A549 (cell line): Measurements from ENCODE around the gene ERN1. TPM values are rescaled to one million over a fixed set of nuclear protein-coding genes. Genes with fewer than 3 reads are reported as not detected.
"Not testable (repeated sequence)": the region's sequence is repeated elsewhere in the genome, so short reads cannot be mapped to it uniquely, and the experiment has no call there.

Source experiments
- ATAC-seq, 2 experiments: fragments of 200-7000 bp in 1 of 2; fragments of >200 bp in 1 of 2; cut with Nextera tagmentation in 1 of 2; cut with Tn5 transposase in 1 of 2; 3 replicates each; pipeline versions ENCODE4 v1.8.0 to v1.9.1; 2018 to 2020; ENCODE audit warnings: mild to moderate bottlenecking in 1 of 2, moderate library complexity in 1 of 2
- CTCF ChIA-PET: fragments of 300-600 bp; sonication (Branson Sonifier 250); formaldehyde crosslinking; extraction: SDS; loops from one replicate; lab custom pipeline; 2021; ENCODE audit warnings: antibody characterized with exemption, inconsistent platforms; lab: Yijun Ruan, JAX
- POLR2A ChIA-PET: fragments of 350-600 bp; formaldehyde crosslinking; extraction: SDS; loops from one replicate; lab custom pipeline; 2021; ENCODE audit warnings: antibody characterized with exemption, inconsistent platforms; lab: Yijun Ruan, JAX
- DNase-seq, 2 experiments: peaks; one replicate each; pipeline versions ENCODE4 v3.0.0 to v3.0.0-alpha.2; 2011 to 2016; ENCODE audit warnings: low read depth in 1 of 2, low spot score in 1 of 2
- FAIRE-seq: peaks from 2 replicates; lab custom pipeline; 2011; peaks lifted over from hg19 to GRCh38; lab: Jason Lieb, UNC
- H3K27ac ChIP-seq, 2 experiments: fragments of >200 bp; sonication (Bioruptor Twin); formaldehyde crosslinking; 3 replicates each; pipeline ENCODE4 v1.5.1; 2016 to 2017
- H3K4me1 ChIP-seq: fragments of >200 bp; sonication (Bioruptor Twin); formaldehyde crosslinking; 3 replicates; pipeline ENCODE4 v1.6.1; 2016
- H3K4me2 ChIP-seq: fragments of >200 bp; sonication (Bioruptor Twin); formaldehyde crosslinking; 3 replicates; pipeline ENCODE4 v1.6.1; 2016
- H3K4me3 ChIP-seq: fragments of >200 bp; sonication (Bioruptor Twin); formaldehyde crosslinking; 3 replicates; pipeline ENCODE4 v1.5.1; 2016
- H3K9me3 ChIP-seq: fragments of >200 bp; sonication (Bioruptor Twin); formaldehyde crosslinking; 3 replicates; pipeline ENCODE4 v1.6.1; 2016
- ATOH8 ChIP-seq: fragments of 250-450 bp; sonication (Bioruptor Pico); IDR thresholded peaks from 2 replicates; pipeline ENCODE4 v1.5.0; 2020; ENCODE audit warnings: low read depth, mild to moderate bottlenecking, moderate library complexity
- CBX2 ChIP-seq: fragments of 200-600 bp; sonication (generic); IDR thresholded peaks from 2 replicates; pipeline ENCODE4 v1.6.1; 2016; ENCODE audit warnings: low read depth, mild to moderate bottlenecking, borderline replicate concordance
- CBX8 ChIP-seq: fragments of 200-600 bp; sonication (generic); IDR thresholded peaks from 2 replicates; pipeline ENCODE4 v1.6.1; 2016
- CHD4 ChIP-seq: fragments of 200-600 bp; sonication (generic); IDR thresholded peaks from 2 replicates; pipeline ENCODE4 v1.6.1; 2016; ENCODE audit warnings: antibody characterized with exemption, mild to moderate bottlenecking, borderline replicate concordance
- ESRRA ChIP-seq: fragments of 150-350 bp; IDR thresholded peaks from 2 replicates; pipeline ENCODE4 v1.6.1; 2014; ENCODE audit warnings: mild to moderate bottlenecking, low read length, borderline replicate concordance
- FOSB ChIP-seq: fragments of 250-450 bp; sonication (Bioruptor Pico); IDR thresholded peaks from 2 replicates; pipeline ENCODE4 v1.5.0; 2020; ENCODE audit warnings: mild to moderate bottlenecking, moderate library complexity
- FOXS1 ChIP-seq: fragments of 250-450 bp; sonication (Bioruptor Pico); IDR thresholded peaks from 2 replicates; pipeline ENCODE4 v1.5.0; 2020; ENCODE audit warnings: mild to moderate bottlenecking, moderate library complexity
- GATA3 ChIP-seq: IDR thresholded peaks from 2 replicates; pipeline ENCODE4 v1.6.1; 2012; ENCODE audit warnings: borderline replicate concordance
- KDM1A ChIP-seq: fragments of 200-600 bp; sonication (generic); IDR thresholded peaks from 2 replicates; pipeline ENCODE4 v1.6.1; 2016; ENCODE audit warnings: low read depth, mild to moderate bottlenecking
- MAFK ChIP-seq: fragments of 450-650 bp; IDR thresholded peaks from 2 replicates; pipeline ENCODE4 v1.6.1; 2014; ENCODE audit not compliant: partially characterized antibody
- NR3C1 ChIP-seq: fragments of >200 bp; sonication (Bioruptor Twin); formaldehyde crosslinking; IDR thresholded peaks from 3 replicates; pipeline ENCODE4 v1.6.1; 2017
- PBX3 ChIP-seq: IDR thresholded peaks from 2 replicates; pipeline ENCODE4 v1.6.1; 2012
- PHF8 ChIP-seq: fragments of 200-600 bp; sonication (generic); IDR thresholded peaks from 2 replicates; pipeline ENCODE4 v1.6.1; 2016; ENCODE audit warnings: low read depth, mild to moderate bottlenecking, antibody characterized with exemption, moderate library complexity, borderline replicate concordance
- REST ChIP-seq: fragments of 200-600 bp; sonication (generic); IDR thresholded peaks from 2 replicates; pipeline ENCODE4 v1.6.1; 2016; ENCODE audit warnings: antibody characterized with exemption, mild to moderate bottlenecking, moderate library complexity
- ZC3H11A ChIP-seq: fragments of 450-650 bp; IDR thresholded peaks from 2 replicates; pipeline ENCODE4 v1.6.1; 2014; ENCODE audit warnings: antibody characterized with exemption, mild to moderate bottlenecking
- ZNF302 ChIP-seq: fragments of 250-450 bp; sonication (Bioruptor Pico); IDR thresholded peaks from 2 replicates; pipeline ENCODE4 v1.9.0; 2021; ENCODE audit warnings: inconsistent platforms, mild to moderate bottlenecking, moderate library complexity
- WGBS: methylation state at CpG from one replicate; pipeline ENCODE4 v1.1.6; 2017; ENCODE audit errors: missing lambda C conversion rate; 5-methylcytosine and 5-hydroxymethylcytosine counted together
- polyA plus RNA-seq, 4 experiments: library from polyadenylated mRNA; depleted of rRNA in 3 of 4; stranded (reverse); fragments of >200 nt; fragmentation: RNase III in 1 of 4; extraction: RNeasy Plus Mini Kit Qiagen cat#74134 plus additional on column Dnase treatment in 1 of 4; gene quantifications; 2 replicates in 3 of 4; 3 replicates in 1 of 4; pipeline ENCODE4 v1.2.3, GENCODE V29; 2011 to 2017
- TF ChIP-seq, protein P1 (sequence below): fragments of >200 bp; sonication (Bioruptor Twin); formaldehyde crosslinking; IDR thresholded peaks from 2 replicates; pipeline ENCODE4 v1.6.1; 2016
- TF ChIP-seq, protein P2 (sequence below): fragments of >200 bp; sonication (Bioruptor Twin); formaldehyde crosslinking; IDR thresholded peaks from 3 replicates; pipeline ENCODE4 v1.6.1; 2016
- TF ChIP-seq, protein P3 (sequence below): fragments of 150-350 bp; IDR thresholded peaks from 2 replicates; pipeline ENCODE4 v1.6.1; 2014; ENCODE audit warnings: low read depth, mild to moderate bottlenecking, low read length

ERN1 gene
- polyA plus RNA-seq, 2 of the 4 experiments (the other 2 are of a cell fraction): 4.1 to 19.8 TPM

DNA sequence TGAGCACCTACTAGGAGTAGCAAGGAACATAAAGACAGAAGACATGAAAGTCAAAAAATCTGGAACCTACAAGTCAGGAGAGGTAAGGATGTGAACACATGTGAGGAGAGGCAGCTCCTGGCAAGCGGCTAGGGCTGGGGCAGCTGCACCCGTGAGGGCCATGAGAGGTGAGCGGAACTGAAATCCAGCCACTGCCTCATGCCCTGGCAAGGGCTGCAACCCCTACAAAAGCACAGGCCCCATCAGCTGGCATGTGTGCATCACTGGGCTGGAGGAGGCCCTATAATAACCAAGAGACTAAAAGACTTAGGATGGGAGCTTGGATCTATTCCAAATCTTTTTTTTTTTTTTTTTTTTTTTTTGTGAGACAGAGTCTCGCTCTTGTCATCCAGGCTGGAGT is 40.3 kb upstream of the ERN1 start (continued):
- TF ChIP-seq, protein P1, sequence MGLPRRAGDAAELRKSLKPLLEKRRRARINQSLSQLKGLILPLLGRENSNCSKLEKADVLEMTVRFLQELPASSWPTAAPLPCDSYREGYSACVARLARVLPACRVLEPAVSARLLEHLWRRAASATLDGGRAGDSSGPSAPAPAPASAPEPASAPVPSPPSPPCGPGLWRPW: no peak
- TF ChIP-seq KDM1A: no peak
- TF ChIP-seq NR3C1: no peak
- TF ChIP-seq REST: no peak
- TF ChIP-seq MAFK: no peak

GRCh38 chr17:64167666-64168065 is 37.7 kb upstream of the ERN1 start:
- POLR2A ChIA-PET: interaction anchor here (1.4 kb wide), 1 partner anchor 22 kb away, joined by 5 read pairs; no protein-coding TSS in a partner anchor
- ATAC-seq, H3K4me3 ChIP-seq, H3K4me1 ChIP-seq, H3K27ac ChIP-seq, FAIRE-seq, H3K9me3 ChIP-seq, DNase-seq, H3K4me2 ChIP-seq: not testable (repeated sequence)
- WGBS: 91% methylated on average over 3 of the region's 3 CpGs
- CTCF ChIA-PET: interaction anchor here (0.6 to 1.9 kb wide), 13 partner anchors 10 to 256 kb away, joined by 3 to 7 read pairs (median 3); no protein-coding TSS in a partner anchor

DNA sequence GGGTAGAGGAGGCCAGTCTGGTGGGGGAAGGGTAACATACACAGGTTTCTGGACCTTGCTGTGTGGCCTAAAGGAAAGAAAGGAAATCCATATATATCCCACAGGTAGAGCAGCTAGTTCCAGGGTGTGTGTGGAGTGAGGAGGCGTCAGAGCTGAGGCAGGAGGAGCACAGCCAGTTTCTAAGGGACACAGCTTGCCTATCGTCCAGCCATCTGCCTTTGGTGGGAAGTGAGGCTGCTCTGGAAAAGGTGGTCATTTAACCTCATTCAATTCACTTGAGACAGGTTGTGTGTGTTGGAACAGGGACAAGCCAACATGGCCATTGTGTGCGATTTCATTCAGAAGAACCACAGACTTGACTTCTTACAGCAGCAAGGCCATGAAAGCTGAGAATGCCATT is 36.9 kb upstream of the ERN1 start:
- TF ChIP-seq PBX3: no peak
- no peak for TF ChIP-seq GATA3
- no peak for TF ChIP-seq FOSB
- no peak for TF ChIP-seq FOXS1
- TF ChIP-seq ESRRA: no peak
- TF ChIP-seq ZC3H11A: no peak
- TF ChIP-seq CBX8: no peak
- TF ChIP-seq, protein P1: no peak
- TF ChIP-seq ATOH8 (CRISPR knock-in tag): no peak
- no peak for TF ChIP-seq CHD4
- TF ChIP-seq CBX2: no peak
- TF ChIP-seq PHF8: no peak
- TF ChIP-seq, protein P2, sequence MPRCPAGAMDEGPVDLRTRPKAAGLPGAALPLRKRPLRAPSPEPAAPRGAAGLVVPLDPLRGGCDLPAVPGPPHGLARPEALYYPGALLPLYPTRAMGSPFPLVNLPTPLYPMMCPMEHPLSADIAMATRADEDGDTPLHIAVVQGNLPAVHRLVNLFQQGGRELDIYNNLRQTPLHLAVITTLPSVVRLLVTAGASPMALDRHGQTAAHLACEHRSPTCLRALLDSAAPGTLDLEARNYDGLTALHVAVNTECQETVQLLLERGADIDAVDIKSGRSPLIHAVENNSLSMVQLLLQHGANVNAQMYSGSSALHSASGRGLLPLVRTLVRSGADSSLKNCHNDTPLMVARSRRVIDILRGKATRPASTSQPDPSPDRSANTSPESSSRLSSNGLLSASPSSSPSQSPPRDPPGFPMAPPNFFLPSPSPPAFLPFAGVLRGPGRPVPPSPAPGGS: no peak
- TF ChIP-seq ZNF302 (CRISPR knock-in tag): no peak
- TF ChIP-seq, protein P3, sequence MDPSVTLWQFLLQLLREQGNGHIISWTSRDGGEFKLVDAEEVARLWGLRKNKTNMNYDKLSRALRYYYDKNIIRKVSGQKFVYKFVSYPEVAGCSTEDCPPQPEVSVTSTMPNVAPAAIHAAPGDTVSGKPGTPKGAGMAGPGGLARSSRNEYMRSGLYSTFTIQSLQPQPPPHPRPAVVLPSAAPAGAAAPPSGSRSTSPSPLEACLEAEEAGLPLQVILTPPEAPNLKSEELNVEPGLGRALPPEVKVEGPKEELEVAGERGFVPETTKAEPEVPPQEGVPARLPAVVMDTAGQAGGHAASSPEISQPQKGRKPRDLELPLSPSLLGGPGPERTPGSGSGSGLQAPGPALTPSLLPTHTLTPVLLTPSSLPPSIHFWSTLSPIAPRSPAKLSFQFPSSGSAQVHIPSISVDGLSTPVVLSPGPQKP: no peak
- Histone ChIP-seq H3K4me1 (no peaks in the 10 kb centered on the region), H3K4me3 (no peak overlapping the region), H3K4me2 (no peak overlapping the region), H3K27ac (no peak overlapping the region), H3K9me3 (no peaks in the 10 kb centered on the region)
- POLR2A ChIA-PET: interaction anchor here (1.4 kb wide), 1 partner anchor 21 kb away, joined by 5 read pairs; no protein-coding TSS in a partner anchor
- no peak for DNase-seq
- 82% methylated on average over 3 of the region's 3 CpGs for WGBS
- CTCF ChIA-PET: interaction anchor here (0.8 to 2.7 kb wide), 8 partner anchors 9 to 250 kb away, joined by 3 to 11 read pairs (median 4); no protein-coding TSS in a partner anchor
- ATAC-seq: no peak
- peak; percentile 28 for FAIRE-seq
